ENCODE data around the gene BTBD9.

GRCh38 chr6:38673397-38674165 is 33.9 kb upstream of the BTBD9 start:
- TF ChIP-seq POLR2A (IDR thresholded peaks at IDR 0.05) (no peak), CTCF (IDR thresholded peaks at IDR 0.05) (no peak)
